Smooth muscle cell of the brain vasculature (primary cell): ENCODE data around the gene MYO5A.
"Not testable (repeated sequence)": the region's sequence is repeated elsewhere in the genome, so short reads cannot be mapped to it uniquely, and the experiment has no call there.

ENCODE experiments used
- DNase-seq: peaks from one replicate; pipeline ENCODE4 v3.0.0-alpha.2; 2012; ENCODE audit warnings: low read depth, low spot score

MYO5A gene

DNA sequence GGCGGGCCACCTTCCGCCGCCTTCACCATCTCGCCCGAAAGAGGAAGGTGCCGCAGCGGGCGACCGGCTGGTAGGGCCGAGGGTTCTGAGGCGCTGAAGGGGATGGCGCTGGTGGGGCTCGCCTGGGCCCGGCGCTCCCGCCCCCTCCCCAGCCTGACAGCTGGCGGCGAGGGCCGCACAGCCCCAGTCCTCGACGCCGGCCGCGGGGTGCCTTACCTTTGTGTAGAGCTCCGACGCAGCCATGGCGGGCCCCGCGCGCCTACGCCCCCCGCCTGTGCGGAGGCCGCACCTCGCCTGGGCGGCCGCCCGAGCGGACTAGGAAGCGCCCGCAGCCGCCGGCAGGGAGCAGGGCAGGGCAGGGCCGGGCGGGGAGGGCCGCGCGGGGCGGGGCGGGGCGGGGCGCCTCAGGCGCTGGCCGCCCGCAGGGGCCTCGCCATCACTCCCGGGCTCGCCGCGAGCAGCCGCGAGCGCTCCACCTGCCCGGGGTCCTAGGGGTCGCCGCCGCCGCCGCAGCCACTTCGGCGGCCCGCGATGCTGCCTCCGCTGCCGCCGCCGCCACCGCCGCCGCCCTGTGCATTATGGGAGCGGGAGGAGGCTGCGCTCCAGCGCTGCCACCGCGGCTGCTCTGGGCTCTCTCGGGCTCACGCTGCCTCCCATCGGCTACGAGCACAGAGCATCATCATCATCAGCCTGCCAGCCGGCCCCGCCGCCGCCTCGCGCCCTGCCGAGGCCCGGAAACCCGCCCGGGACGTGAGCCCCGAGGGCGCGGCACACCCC, at the start of gene MYO5A:
Gene MYO5A, minus strand, starts transcription at position 317 of the 777 bp plus-strand sequence. Its CDS starts 74 bp downstream, at position 243.
- no peak for DNase-seq

DNA sequence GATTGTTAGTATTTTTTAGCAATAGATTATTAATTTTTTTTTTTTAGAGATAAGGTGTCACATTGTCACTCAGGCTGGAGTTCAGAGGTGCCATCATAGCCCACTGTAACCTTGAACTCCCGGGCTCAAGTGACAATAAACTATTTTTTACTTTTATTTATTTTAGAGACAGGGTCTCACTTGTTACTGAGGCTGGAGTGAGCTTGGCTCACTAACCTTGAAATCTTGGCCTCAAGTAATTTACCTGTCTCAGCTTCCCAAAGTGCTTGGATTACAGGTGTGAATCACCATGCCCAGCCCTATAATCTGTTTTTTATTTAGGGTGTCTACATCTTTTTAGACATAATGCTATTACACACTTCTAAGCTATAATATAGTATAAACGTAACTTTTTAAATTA, 48.0 kb upstream of the MYO5A start:
- DNase-seq: no peak

DNA sequence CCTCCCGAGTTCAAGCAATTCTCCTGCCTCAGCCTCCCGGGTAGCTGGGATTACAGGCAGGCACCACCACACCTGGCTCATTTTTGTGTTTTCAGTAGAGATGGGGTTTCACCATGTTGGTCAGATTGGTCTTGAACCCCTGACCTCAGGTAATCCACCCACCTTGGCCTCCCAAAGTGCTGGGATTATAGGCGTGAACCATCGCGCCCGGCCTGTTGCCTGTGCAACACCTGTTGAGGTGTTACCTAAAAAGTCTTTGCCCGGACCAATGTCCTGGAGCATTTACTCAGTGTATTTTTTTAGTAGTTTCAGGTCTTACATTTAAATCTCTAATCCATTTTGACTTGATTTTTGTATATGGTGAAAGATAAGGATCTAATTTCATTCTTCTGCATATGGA, 46.9 kb upstream of the MYO5A start:
- DNase-seq: not testable (repeated sequence)

DNA sequence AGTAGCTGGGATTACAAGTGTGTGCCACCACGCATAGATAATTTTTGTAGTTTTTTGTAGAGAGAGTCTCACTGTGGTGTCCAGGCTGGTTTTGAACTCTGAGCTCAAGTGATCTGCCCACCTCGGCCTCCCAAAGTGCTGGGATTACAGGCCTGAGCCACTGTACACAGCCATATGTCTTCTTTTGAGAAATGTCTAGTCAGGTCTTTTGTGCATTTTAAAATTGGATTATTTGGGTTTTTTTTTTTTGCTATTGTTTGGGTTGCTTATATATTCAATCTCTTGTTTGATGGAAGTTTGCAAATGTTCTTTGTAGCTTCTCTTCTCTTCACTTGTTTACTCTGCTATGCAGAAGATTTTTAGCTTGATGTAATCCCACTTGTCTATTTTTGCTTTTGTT, 46.4 kb upstream of the MYO5A start:
- no peak for DNase-seq

DNA sequence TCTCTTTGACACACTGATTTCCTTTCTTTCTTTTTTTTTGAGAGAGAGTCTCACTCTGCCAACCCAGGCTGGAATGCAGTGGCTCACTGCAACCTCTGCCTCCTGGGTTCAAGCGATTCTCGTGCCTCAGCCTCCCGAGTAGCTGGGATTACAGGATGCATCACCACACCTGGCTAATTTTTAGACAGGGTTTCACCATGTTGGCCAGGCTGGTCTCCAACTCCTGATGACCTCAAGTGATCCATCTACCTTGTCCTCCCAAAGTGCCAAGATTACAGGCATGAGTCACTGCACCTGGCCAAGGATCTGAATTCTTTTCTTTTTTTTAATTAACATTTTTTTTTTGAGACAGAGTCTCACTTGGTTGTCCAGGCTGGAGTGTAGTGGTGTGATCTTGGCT, 45.9 kb upstream of the MYO5A start:
- DNase-seq: not testable (repeated sequence)

DNA sequence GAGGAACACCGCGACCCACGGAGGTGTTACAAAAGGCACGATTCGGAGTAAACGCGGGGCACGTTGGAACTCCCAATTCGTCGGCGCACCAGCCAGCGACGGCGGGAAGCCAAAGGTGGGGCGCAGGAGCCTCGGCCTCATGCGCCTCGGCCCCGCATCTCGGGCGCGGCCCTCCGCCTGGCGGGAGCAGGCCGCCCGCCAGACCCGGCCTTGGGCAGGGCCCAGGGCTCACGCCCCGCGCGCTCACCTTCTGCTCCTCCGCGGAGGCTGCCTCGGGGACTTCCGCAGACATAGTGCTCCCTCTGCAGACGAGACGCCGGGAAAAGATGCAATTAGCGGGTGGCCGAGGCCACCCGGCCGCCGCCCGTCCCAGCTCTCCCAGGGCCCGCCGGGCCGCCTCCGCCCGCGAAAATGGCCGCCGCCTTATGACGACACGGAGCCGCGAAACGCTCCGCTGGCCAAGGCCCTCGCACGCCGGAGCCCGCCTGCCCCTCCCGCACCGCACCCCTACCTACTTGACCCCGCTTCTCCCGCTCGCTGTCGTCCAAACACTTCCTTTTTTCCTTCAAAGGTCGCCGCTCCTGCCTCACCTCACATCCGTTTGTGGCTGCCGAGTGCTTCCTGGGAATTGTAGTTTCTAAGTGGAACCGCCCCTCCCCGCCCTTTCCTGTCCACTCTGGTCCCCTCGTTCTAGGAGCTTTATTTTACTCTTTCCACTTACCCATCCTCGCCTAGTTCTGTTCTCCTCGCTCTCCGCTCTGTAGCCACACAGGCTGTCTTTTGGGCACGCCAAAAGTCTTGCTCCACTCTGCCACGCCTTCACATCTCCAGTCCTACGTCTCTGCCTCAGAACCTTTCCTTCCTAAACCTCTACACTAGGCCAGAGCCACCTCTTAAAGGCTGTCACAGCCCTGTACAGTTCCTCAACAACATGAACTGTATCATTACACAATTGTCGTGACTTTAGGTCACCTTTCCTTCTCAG, 40.2 kb upstream of the MYO5A start, which contains the start of gene ARPP19:
Gene ARPP19, minus strand, starts transcription at position 430 of the 985 bp plus-strand sequence. Its CDS starts 138 bp downstream, at position 292.
- DNase-seq: peak; percentile 70

DNA sequence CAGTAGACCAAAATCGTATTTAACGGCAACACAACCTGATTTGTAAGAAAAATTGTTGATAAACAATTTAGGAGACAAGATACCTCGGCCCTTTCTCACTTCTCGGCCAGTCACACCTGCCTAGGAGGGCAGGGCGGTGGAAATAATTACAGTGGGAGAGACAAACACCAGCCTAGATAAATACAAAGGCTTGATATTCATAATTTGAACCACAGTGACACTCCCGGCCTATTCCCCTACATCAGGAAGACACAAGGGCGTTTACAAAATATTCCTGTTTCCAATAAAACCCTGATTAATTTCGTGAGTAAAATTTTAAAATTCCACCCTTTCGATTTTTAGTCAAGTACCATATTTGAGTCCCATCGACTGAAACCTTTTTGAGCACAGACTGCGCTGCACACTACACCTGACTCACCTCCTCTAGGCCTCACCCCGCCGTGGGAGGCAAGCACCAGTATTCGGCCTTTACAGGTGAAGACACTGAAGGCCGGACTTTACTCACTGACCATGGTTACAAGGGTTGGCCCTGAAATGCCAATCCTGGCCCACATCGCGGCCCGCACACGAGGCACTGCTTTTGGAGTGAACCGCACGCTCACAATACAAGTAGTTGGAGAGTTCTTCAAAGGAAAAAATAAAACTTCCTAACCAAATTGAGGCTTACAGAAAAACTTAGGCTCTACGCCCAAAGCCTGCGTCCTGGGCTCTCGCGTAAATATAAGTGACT, 39.4 kb upstream of the MYO5A start:
- no peak for DNase-seq

DNA sequence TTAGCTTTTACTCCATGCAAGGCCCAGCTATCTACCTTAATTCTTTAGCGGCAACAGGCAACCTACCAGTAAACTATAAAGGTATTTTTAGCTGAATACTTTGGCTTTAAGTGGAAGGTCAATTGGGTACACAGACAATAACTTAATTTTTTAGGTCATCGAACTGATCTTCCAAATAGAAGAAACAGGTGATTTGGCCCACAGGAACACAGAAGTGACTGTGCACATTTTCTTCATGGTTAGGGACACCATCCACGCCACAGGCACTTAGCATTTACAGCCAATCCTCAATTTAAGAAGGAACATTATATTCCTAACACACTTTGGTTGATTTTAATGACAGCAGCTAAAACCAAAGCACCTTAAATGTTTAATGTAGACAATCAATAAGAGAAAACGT, 38.2 kb upstream of the MYO5A start:
- DNase-seq: no peak

DNA sequence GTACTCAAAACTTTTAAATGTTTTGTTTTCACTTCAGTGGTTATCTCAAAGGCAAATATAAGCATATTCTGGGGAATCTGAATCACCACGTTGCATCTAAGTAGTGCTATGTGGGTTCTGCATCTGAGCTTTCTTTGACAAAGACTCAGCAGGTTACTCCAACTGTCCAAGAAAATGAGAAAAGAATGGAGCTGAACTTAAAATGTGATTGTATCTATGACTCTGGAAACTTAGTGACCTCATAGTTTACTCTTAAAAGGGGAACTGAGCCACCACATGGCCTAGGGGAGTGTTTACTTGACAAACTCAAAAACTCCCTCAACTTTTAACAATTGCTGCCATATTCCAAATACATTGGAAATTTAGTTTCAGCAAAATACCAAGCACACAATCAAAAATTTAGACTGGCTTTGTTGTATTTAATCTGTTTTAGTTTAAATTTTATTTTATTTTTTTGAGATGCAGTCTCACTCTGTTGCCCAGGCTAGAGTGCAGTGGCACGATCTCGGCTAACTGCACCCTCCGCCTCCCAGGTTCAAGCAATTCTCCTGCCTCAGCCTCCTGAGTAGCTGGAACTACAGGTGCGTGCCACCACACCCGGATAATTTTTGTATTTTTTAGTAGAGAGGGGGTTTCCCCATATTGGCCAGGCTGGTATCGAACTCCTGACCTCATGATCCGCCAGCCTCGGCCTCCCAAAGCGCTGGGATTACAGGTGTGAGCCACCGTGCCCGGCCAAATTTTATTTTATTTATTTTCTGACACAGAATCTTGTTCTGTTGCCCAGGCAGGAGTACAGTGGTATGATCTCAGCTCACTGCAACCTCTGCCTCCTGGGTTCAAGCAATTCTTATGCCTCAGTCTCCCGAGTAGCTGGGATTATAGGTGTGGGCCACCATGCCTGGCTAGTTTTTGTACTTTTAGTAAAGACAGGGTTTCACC, 37.0 kb upstream of the MYO5A start:
- DNase-seq: not testable (repeated sequence)

DNA sequence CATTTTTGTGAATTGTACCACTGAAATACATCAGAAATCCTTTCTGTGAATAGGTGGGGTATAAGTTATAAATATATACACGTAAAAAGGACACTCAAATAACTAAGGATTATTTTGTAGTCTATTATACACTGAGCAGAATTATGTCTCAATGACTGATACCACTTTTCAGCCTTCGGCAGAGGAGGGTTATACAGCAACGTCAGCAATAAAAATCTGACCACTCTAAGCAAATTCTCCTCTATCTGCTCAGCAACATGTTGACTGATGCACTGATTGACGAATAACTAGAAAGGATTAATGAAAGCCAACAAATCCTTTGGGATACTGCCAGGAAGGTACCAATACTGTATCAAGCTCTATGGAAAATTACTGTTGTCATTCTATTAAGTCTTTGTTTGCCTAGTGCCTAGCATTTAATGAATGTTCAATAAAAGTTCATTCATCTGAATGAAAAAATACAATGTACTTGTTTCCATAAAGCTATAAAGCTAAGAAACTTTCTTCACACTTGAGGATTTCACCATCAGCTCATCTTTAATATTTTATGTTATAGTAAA, 34.9 kb upstream of the MYO5A start:
- DNase-seq: no peak

DNA sequence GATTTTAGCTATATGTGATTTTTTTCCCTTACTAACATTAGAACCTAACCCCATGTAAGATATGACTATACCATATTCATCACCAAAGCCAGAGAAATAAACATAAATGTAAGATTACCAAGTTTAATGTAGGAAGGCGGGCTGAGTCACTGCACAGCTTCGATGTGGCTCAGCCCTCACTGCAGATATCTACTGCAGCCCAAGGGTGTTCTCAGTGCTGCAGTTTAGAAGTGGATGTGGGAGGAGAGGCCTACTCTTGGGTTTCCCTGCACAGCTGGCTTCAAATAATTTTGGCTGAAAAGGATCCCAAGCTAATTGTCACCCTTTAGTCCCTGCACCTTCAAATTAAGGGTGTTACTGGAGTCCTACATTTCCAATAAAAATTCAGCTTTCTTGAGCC, 30.9 kb upstream of the MYO5A start:
- DNase-seq: no peak

DNA sequence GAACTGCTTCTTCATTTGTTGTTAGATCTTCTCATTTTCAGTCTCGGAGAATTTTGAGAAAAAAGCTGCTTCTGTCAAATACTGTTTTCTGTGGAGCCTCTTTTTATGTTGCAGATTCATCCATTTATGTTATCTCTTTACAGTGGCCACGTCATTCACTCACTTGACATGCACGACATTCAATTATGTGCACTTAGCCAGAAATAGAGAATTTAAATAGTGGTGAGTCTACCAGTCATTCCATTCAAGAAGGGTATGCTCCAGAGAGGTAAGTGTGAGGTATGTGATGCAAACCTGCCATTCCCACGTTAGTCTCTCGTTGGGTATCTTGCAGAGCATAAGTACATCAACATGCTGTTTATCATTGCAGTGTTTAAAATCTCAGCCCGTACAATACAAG, 30.3 kb upstream of the MYO5A start:
- no peak for DNase-seq

DNA sequence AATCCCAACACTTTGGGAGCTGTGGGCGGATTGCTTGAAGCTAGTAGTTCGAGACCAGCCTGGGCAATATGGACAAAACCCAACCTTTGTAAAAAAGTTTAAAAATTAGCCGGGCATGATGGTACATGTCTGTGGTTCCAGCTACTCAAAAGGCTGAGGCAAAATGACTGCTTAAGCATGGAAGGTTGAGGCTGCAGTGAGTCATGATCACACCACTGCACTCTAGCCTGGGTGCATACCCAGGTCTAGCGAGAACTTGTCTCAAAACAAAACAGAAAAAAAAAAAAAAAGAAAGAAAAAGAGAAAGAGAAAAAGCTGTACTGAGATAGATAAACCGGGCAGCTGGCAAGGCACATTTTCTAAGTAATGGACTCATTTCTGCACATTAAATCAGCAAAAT, 29.5 kb upstream of the MYO5A start:
- no peak for DNase-seq

DNA sequence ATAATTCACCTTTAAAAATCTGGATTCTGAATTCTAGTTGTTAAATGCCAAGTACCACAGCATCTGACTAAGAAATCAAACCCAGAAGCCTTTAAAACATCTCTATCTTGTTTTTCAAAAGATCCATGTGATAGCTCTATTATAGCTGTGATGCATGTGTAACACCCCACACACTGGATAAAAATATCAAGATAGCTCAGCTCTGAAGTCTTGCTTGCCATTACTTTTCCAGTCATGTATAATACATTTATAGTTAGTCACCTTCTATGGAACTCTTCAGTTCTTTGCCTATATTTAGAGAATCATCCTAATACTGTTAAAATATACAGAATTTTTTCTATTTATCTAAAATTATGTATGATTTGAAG, 28.6 kb upstream of the MYO5A start:
- no peak for DNase-seq

DNA sequence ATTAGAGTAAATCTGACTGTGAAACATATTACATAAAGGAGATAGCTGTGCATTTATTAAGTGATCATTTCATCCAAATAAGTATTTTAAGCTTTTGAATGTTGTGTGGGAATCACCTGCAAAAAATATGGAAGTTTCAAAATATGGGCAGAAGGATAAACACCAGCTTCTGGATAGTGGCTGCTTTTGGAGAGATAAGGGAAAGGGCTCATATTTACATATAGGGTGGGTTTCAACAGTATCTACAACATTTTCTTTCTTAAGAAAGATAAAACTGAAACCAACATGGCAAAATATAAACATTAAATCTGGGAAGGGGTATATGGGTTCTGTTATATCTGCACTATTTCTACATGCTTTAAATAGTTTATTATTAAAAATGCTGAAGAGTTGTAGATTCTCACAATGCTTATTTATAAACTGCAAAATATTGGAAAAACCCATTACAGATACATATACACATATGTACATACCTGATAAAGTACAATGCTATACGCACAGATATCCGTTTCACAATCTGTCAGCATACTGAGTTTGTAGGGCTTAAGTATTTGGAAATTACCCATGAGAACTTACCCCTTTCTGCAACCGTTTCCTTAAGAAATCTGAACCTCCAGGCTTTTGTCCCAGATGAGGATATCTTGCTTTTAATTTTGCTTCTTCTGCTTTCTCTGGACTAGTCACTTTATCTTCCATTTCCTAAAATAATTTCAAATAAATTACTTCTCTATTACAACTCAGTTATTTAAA, 28.0 kb upstream of the MYO5A start:
- no peak for DNase-seq

DNA sequence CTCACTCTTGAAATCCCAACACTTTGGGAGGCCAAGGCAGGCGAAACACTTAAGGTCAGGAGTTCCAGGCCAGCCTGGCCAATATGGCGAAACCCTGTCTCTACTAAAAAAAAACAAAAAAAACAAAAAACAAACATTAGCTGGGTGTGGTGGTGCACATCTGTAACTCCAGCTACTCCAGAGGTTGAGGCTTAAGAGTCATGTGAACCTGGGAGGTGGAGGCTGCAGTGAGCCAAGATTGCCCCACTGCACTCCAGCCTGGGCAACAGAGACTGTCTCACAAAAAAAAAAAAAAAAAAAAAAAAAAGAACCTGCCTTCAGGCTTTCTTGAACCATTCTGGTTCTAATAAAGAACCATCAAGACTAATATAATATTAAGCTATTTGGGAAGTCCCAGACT, 23.6 kb upstream of the MYO5A start:
- DNase-seq: no peak

DNA sequence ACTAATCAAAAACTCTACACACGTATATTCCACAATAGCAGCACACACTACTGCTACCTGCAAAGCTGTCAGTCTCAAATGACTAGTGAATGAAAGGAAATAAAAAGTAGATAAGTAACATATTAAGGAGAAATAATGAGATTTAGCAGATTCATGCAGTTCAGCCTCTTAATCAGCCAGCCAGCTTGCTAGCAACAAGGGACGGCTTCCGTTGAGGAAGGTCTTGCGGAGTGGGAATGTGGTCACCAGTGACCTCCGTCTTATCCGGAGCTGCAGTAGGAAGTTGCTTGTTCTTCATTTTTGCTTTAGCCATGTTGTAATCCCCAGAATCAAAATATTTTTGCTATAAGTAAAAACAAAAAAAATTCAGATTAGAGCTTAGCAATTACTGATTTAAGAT, 23.1 kb upstream of the MYO5A start:
- no peak for DNase-seq

DNA sequence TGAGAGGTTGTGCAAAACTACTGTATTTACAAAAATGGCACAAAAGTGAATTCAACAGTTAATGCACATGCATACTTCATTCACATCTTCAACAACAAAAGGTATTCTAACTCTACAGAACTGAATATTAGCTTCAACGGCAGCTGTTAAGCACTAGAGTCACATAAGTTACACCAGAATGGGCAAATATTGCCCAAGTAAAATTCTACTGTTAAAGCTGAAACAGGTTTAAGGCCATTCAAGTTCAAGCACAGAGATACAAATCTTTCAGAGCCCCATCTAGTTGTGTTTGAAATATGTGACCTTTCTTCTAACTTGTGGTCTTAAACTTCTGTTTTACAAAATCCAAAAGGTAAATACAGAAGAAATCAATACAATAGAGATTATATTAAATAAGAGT, 22.5 kb upstream of the MYO5A start:
- not testable (repeated sequence) for DNase-seq

DNA sequence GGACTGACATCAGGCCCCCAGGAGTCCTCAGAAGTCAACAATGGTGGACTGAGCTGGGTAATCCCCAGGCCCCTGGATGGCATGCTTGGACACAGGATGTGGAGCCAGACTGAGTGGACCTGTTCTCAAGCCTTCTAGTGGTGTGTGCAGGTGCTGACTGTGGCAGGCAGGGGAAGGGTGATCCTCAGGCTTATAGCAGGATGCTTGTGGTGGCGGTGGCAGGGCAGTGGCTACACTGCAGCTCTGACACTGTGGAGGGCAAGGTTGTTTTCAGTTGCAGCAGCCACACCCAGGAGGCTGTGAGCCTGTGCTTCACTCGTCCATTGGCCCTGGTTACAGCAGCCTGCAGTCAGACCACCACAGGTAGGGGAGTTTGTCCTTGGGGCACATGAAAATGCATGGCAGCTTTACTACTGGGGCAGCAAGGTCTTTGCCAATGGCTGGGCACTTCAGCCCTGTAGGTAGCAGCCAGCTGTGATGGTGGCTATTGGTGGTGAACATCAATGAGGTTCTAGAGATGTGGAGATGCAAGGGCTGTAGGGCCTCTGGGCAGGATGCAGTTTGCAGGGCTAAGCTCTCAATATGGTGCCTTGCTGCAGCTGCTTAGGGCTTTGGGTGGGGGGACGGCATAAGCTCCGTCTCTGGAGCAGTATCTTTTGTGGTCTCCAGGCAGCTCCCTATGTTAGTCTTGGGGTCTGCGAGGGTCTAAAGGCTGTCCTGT, 17.5 kb upstream of the MYO5A start:
- DNase-seq: no peak
